ENCODE results near the gene CCRL2.

GRCh38 chr3:46406443-46406787 lies 644 bp upstream of the CCRL2 start:
- TF ChIP-seq, protein P1, sequence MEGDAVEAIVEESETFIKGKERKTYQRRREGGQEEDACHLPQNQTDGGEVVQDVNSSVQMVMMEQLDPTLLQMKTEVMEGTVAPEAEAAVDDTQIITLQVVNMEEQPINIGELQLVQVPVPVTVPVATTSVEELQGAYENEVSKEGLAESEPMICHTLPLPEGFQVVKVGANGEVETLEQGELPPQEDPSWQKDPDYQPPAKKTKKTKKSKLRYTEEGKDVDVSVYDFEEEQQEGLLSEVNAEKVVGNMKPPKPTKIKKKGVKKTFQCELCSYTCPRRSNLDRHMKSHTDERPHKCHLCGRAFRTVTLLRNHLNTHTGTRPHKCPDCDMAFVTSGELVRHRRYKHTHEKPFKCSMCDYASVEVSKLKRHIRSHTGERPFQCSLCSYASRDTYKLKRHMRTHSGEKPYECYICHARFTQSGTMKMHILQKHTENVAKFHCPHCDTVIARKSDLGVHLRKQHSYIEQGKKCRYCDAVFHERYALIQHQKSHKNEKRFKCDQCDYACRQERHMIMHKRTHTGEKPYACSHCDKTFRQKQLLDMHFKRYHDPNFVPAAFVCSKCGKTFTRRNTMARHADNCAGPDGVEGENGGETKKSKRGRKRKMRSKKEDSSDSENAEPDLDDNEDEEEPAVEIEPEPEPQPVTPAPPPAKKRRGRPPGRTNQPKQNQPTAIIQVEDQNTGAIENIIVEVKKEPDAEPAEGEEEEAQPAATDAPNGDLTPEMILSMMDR (IDR thresholded peaks at IDR 0.05) = no peak
- peak in 1 of 4 donors; percentile 24 for TF ChIP-seq EP300 (IDR thresholded peaks at IDR 0.05)
- no peak for TF ChIP-seq POLR2A (IDR thresholded peaks at IDR 0.05)
- TF ChIP-seq POLR2AphosphoS5 (IDR thresholded peaks at IDR 0.05) = no peak

Measured in upper lobe of left lung (tissue), 4 donors.